HFFc6 (cell line): ENCODE results near the gene KIT. TPM values are rescaled to one million over a fixed set of nuclear protein-coding genes. Genes with fewer than 3 reads are reported as not detected.
"Not testable (repeated sequence)": the region's sequence is repeated elsewhere in the genome, so short reads cannot be mapped to it uniquely, and the experiment has no call there.

Experiments
- DNase-seq: peaks from one replicate; pipeline ENCODE4 v3.0.0-alpha.2; 2018
- H3K27ac Mint-ChIP-seq: 2 replicates; pipeline ENCODE4 v1.8.0; 2020; ENCODE audit warnings: mild to moderate bottlenecking, mixed read lengths
- H3K27me3 Mint-ChIP-seq: 2 replicates; pipeline ENCODE4 v1.8.0; 2021; ENCODE audit warnings: mild to moderate bottlenecking, moderate library complexity, mixed read lengths; ENCODE audit not compliant: insufficient read depth
- H3K36me3 Mint-ChIP-seq: 2 replicates; pipeline ENCODE4 v1.8.0; 2021; ENCODE audit warnings: low read depth, mixed read lengths
- H3K4me1 Mint-ChIP-seq: 2 replicates; pipeline ENCODE4 v1.8.0; 2020; ENCODE audit warnings: low read depth, mixed read lengths
- H3K4me3 Mint-ChIP-seq: 2 replicates; pipeline ENCODE4 v1.8.0; 2020; ENCODE audit warnings: mild to moderate bottlenecking, moderate library complexity, mixed read lengths
- H3K9me3 Mint-ChIP-seq: 2 replicates; pipeline ENCODE4 v1.8.0; 2020; ENCODE audit warnings: mild to moderate bottlenecking, mixed read lengths
- total RNA-seq, 6 experiments: library from RNA; stranded (reverse); fragmentation: NEBNext Ultra II Directional; extraction: Animal tissue kit (Norgen Biotek cat#: 25700); gene quantifications; 2 replicates in 1 of 6; 3 replicates in 5 of 6; pipeline ENCODE4 v1.2.3, GENCODE V29; 2021
- TF ChIP-seq, protein P1 (sequence below): fragments of 200-600 bp; sonication (generic); IDR thresholded peaks from 2 replicates; pipeline ENCODE4 v1.5.0; 2021; ENCODE audit warnings: antibody characterized with exemption, mild to moderate bottlenecking

Gene KIT
- total RNA-seq, 6 experiments from 2014 or later: 0.11 to 1.2 (median 0.26) TPM

DNA sequence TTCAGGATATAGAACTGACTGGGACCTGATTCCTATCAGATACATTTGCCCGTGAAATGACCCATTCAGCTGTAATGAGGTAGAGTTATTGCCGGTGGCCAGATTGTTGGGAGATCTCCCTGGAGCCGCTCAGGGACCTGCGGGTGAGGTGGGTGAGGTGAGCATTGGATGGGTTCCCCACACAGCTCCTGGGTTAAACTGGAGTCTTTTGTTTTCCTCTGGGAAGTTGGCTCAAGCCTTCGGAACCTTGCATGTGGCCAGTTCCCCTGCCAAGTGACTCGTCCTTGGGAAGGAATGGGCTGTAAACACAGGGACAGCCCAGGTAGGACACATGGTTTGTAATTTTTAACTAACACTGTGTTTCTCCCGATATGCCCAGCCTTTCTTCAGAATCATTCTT, 31.6 kb upstream of the KIT start:
- H3K9me3 Mint-ChIP-seq: no peaks in the 10 kb centered on the region
- H3K4me1 Mint-ChIP-seq: no peaks in the 10 kb centered on the region
- H3K4me3 Mint-ChIP-seq: no peak overlapping the region
- peaks cover 23% of the 10 kb centered on the region for H3K27me3 Mint-ChIP-seq
- TF ChIP-seq, protein P1, sequence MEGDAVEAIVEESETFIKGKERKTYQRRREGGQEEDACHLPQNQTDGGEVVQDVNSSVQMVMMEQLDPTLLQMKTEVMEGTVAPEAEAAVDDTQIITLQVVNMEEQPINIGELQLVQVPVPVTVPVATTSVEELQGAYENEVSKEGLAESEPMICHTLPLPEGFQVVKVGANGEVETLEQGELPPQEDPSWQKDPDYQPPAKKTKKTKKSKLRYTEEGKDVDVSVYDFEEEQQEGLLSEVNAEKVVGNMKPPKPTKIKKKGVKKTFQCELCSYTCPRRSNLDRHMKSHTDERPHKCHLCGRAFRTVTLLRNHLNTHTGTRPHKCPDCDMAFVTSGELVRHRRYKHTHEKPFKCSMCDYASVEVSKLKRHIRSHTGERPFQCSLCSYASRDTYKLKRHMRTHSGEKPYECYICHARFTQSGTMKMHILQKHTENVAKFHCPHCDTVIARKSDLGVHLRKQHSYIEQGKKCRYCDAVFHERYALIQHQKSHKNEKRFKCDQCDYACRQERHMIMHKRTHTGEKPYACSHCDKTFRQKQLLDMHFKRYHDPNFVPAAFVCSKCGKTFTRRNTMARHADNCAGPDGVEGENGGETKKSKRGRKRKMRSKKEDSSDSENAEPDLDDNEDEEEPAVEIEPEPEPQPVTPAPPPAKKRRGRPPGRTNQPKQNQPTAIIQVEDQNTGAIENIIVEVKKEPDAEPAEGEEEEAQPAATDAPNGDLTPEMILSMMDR: no peak
- no peaks in the 10 kb centered on the region for H3K36me3 Mint-ChIP-seq
- H3K27ac Mint-ChIP-seq: no peak overlapping the region
- no peak for DNase-seq

DNA sequence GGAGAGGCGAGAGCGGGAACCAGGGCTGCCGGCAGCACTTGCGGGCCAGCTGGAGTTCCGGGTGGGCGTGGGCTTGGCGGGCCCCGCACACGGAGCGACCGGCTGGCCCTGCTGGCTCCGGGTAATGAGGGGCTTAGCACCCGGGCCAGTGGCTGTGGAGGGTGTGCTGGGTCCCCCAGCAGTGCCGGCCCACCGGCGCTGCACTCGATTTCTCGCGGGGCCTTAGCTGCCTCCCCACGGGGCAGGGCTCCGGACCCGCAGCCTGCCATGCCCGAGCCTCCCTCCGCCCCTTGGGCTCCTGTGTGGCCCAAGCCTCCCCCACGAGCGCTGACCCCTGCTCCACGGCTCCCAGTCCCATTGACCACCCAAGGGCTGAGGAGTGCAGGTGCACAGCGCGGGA, 25.2 kb upstream of the KIT start:
- DNase-seq: no peak
- H3K27me3 Mint-ChIP-seq: peaks cover 16% of the 10 kb centered on the region
- no peaks in the 10 kb centered on the region for H3K36me3 Mint-ChIP-seq
- H3K9me3 Mint-ChIP-seq: no peaks in the 10 kb centered on the region
- H3K4me1 Mint-ChIP-seq: no peaks in the 10 kb centered on the region
- no peak overlapping the region for H3K27ac Mint-ChIP-seq
- TF ChIP-seq, protein P1: no peak
- no peak overlapping the region for H3K4me3 Mint-ChIP-seq

DNA sequence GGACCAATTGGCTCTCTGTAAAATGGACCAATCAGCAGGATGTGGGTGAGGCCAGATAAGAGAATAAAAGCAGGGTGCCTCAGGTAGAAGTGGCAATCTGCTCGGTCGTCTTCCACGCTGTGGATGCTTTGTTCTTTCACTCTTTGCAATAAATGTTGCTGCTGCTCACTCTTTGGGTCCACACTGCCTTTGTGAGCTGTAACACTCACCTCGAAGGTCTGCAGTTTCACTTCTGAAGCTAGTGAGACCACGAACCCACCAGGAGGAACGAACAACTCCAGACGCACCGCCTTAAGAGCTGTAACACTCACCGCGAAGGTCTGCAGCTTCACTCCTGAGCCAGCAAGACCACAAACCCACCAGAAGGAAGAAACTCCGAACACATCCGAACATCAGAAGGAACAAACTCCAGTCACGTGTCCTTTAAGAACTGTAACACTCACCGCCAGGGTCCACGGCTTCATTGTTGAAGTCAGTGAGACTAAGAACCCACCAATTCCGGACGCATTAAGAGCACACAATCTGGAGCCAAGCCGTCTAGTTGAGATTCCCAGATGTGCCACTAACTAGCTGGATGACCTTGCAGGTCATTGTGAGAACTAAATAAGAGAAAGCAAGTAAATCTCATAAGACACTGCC, 24.5 kb upstream of the KIT start:
- H3K4me3 Mint-ChIP-seq, H3K27ac Mint-ChIP-seq, DNase-seq, H3K4me1 Mint-ChIP-seq, H3K36me3 Mint-ChIP-seq, H3K9me3 Mint-ChIP-seq: not testable (repeated sequence)
- peaks cover 16% of the 10 kb centered on the region for H3K27me3 Mint-ChIP-seq

DNA sequence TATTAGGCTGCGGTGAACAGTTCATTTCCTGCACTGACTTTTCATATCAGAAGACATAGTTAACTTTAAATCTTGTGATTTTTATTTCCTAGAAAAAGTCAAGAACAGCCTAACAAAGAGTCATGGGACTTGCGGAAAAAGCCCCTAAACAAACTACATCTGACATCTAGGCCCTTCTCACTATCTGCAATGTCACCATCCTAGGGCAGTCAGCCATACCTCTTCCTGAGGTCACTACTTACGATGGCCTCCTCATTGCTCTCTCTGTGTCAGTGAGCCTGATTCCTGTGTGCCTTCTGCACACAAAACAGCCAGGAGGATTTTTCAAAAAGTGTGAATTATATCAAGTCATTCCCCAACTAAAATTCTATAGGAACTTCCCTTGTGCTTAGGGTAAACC, 22.4 kb upstream of the KIT start:
- TF ChIP-seq, protein P1: no peak
- peaks cover 10% of the 10 kb centered on the region for H3K27me3 Mint-ChIP-seq
- no peak for DNase-seq
- no peak overlapping the region for H3K4me3 Mint-ChIP-seq
- H3K4me1 Mint-ChIP-seq: no peaks in the 10 kb centered on the region
- H3K36me3 Mint-ChIP-seq: no peaks in the 10 kb centered on the region
- no peaks in the 10 kb centered on the region for H3K9me3 Mint-ChIP-seq
- H3K27ac Mint-ChIP-seq: no peak overlapping the region

DNA sequence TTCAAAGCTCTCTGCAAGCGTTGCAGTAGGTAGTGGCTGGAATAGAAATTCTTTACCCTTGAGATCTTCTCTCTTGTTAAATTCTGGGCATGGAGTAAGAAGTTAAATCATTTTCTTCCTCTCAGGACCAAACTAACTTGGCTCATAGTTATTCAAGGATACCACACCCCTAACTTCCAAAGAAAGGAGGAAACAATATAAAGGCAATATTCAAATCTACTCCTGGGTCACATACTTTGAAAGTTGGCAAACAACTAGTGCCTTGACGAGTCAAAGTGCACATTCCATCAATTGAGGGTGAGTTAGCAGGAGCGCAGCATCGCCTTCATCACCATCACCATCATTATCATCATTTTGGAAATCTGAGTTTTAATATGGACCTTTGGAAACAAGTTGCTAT, 20.4 kb upstream of the KIT start:
- no peak for DNase-seq
- TF ChIP-seq, protein P1: no peak
- Mint-ChIP-seq H3K4me3 (no peak overlapping the region), H3K27me3 (peaks cover 5% of the 10 kb centered on the region), H3K27ac (no peak overlapping the region), H3K36me3 (no peaks in the 10 kb centered on the region), H3K4me1 (no peaks in the 10 kb centered on the region), H3K9me3 (no peaks in the 10 kb centered on the region)

DNA sequence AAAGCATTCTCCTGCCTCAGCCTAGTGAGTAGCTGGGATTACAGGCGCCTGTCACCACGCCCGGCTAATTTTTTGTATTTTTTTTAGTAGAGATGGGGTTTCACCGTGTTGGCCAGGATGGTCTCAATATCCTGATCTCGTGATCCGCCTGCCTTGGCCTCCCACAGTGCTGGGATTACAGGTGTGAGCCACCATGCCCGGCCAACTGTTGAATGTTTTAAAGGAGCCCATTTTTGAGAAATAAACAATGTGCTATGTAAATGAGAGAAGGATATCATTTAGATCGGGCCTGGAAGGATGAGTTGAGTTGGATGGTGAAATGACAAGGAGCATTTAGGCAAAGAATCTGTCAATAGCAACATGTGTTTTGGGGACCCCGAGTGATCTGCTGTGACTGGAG, 16.7 kb upstream of the KIT start:
- DNase-seq, H3K27me3 Mint-ChIP-seq, H3K27ac Mint-ChIP-seq, H3K9me3 Mint-ChIP-seq, H3K36me3 Mint-ChIP-seq, H3K4me3 Mint-ChIP-seq, H3K4me1 Mint-ChIP-seq: not testable (repeated sequence)

DNA sequence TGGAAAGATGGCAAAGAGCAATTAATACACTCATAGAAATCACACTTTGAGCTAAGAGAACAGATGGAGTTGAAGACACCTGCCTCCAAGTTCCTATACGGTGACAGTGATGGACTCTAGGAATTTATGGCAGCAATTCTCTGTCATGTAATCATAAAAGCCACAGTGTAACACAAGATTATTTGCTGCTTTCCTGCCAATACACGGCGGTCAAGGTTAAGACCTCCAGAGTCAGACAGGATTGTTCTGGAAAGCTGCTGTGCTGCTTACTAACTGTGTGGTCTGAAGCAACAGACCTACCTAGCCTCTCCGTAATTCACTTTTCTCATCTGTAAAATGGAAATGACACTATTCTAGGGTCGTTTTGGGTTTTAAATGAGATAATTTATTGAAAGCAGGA, 14.6 kb upstream of the KIT start:
- no peak overlapping the region for H3K27ac Mint-ChIP-seq
- peaks cover 7% of the 10 kb centered on the region for H3K27me3 Mint-ChIP-seq
- TF ChIP-seq, protein P1: no peak
- no peaks in the 10 kb centered on the region for H3K36me3 Mint-ChIP-seq
- H3K4me1 Mint-ChIP-seq: no peaks in the 10 kb centered on the region; the same call in 1 of the 2 replicates
- no peak for DNase-seq
- H3K9me3 Mint-ChIP-seq: no peaks in the 10 kb centered on the region
- no peak overlapping the region for H3K4me3 Mint-ChIP-seq
